HS-27A (cell line): Measurements from ENCODE around the gene PEPD.

ENCODE experiments used
- DNase-seq: peaks from one replicate; pipeline ENCODE4 v3.0.0-alpha.2; 2012; ENCODE audit warnings: low read depth, missing footprints

Gene PEPD

DNA sequence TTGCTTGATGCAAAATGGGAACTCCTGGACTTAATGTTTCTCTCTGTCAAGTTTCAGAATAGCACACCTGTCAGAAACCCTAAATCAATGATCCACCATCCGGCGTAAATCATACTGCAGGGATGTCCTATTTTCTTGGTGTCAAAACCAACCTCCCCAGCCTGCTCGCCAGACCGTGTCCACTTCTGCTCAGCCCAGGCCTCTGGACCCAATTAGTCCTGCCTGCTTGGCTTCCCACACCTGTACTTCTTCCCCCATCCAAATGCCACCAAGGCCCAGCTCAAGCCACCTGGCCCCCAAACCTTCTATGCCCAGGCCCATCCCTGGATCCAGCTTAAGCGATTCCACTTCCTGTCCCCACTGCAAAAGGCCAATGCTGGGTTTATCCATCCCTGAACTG lies 25.1 kb upstream of the PEPD start:
- no peak for DNase-seq

DNA sequence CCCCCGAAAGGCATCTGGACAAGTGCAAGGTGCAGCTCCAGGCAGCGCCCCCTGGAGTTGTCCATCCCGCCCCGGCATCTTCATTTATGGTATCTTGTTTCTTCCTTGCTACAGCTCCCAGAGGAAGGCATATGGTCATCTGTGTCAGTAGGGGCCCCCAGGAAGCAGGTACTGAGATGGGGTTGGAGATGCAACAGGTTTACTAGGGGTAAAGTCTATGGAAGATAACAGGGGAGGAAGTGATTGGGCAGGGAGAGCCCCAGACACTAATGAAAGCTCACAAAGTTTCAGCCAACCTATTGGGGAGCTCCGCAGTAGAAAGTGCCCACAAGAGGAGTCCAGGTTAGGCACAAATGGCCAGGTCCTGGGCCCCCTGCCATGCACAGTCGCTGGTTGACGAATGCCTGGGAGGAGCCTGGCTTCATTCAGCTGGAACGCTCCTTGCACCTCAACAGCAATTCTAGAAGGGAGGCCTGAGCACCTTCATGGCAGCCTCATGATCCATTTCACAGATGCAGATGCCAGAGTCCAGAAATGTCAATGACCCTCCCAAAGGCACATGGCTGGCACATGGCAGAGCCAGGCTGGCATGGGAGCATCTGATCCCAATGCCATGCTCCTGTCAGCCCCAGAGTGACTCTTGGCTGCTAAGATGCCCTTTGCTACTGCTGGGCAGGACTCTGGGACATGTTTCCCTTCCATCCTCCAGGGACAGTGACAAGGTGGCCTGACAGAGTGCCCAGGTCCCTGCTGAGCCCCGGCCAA lies 23.8 kb upstream of the PEPD start:
- no peak for DNase-seq

DNA sequence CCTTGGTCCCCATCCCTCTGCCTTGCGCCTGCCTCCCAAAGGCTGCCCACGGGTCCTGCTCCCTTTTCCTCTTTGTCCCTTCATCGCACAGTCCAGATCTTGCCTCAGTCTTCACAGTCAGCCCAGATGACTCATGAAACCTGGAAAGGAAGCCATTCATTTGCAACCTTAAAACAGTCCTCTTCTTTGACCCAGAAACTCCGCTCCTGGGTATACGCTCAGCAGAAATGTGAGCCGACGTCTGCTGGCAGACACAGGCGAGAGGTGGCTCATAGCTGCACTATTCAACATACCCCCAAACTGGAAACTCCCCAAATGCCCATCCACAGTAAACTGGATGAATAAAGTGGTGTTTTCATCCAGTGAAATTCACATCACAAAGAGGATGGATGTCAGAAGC lies 13.6 kb upstream of the PEPD start:
- DNase-seq, result no peak

DNA sequence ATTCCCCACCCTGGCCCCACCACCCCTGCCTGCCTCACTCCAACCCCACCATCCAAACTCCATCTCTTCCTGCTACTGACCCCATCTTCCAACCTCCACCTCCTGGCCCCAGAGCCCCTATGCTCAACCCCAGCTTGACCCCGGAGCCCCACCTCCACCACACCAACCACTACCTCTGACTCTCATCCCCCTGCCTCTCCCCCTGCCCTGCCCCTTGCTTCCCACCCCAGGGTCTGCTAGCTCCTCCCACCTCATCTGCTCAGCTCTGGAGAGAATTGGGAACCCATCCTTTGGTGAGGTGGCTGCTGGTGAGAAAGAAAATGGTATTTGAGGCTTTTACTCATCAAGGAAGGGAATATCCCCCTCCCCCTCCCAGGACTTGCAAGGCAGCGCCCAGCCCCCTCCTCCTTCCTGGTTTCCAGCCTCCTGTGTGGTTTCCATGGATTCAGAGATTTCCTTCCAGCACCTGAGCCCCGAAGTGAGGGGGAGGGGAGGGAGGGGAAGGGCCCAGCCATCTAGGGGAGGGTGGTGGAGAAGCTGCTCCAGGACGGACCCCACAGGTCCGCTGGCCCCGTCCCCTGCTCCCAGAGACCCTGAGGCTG lies 11.4 kb upstream of the PEPD start:
- no peak for DNase-seq

DNA sequence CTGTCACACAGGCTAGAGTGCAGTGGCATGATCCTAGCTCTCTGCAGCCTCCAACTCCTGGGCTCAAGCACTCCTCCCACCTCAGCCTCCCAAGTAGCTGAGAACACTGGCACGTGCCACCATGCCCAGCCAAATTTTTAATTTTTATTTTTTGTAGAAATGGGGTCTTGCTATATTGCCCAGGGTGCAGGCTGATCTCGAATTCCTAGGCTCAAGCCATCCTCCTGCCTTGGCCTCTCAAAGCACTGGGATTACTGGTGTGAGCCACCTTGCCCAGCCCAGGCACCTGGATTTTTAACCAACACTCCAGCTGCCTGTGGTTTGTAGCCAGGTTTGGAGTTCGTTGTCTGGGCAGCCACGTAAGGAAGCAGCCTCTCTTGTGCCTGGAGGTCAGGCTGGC lies 9.3 kb upstream of the PEPD start:
- DNase-seq, result no peak

DNA sequence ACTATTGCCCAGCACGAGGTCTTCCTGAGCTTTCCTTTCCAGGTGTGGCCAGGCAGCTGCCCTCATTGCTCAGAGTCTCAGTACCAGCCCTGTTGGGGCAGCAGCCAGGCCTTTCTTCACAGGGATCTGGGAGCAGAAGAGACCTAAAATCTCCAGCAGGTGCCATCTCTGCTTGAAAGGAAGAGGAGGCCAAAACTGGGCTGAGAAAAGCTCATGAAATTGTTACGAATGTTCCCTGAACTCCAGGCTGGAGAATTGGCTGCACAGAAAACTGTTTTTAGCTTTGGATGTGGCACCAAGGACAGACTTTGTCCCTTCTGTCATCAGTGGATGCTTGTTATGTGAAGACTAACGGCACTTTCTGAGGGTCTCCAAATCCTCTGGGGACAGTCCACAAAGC lies 8.7 kb upstream of the PEPD start:
- no peak for DNase-seq

DNA sequence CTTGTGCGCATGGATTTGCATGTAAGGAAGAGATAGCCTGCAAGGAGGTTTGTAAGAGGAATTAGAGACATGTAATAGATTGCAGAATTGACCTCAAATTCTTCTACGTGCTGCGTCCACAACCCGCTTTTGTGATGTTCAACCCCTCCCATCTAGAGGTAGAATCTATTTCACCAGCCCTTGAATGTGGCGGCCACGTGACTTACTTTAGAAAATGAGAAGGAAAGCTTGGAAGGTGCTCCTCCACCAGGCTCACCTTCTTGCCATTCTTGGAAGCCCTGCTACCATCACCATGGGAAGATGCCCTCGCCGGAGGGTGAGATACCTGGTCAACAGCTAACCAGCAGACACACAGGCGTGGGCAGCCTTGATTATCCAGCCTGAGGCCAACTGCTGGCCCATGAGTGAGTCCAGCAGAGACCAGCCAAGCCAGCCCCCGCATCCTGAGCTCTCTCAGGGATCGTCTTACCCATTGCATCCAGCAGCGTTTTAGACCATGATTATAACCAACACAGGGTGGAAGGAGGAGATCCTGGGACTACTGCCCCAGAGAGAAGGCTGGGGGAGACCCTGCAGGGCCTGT lies 7.6 kb upstream of the PEPD start:
- no peak for DNase-seq

DNA sequence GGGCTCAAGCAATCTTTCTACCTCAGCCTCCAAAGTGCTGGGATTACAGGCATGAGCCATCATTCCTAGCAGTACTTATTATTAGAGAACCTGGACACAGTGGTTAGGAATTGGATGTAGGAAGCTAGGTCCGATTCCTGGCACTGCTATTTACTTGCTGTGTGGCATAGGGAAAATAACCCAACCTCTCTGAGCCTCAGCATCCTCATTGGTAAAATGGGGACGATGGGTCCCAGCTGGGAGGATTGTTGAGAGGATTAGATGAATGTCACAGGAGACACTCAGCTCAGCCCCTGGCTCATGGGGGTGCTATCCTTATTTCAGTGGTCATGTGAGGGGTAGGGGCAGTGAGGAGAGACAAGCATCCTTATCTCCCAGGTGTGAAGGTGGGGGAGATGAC lies 6.8 kb upstream of the PEPD start:
- DNase-seq, result no peak

DNA sequence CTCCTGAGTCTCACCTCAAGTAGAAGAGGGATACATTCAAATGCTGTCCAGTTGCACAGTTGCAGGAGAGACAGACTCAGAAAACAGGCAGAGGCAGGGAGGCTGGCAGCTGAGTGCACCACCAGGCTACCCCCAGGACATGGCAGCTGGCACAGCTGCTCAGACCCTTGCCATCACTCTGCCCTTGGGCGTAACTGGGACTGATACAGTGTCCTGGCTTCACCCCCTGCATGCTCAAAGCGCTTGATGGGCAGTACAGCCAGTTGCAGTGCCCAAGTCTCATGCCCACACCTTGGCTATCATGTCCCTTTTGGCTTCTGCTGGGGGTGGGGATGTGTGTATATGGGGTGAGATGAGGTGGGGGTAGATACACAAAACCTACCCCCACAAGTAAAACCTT lies 5.5 kb upstream of the PEPD start:
- no peak for DNase-seq

DNA sequence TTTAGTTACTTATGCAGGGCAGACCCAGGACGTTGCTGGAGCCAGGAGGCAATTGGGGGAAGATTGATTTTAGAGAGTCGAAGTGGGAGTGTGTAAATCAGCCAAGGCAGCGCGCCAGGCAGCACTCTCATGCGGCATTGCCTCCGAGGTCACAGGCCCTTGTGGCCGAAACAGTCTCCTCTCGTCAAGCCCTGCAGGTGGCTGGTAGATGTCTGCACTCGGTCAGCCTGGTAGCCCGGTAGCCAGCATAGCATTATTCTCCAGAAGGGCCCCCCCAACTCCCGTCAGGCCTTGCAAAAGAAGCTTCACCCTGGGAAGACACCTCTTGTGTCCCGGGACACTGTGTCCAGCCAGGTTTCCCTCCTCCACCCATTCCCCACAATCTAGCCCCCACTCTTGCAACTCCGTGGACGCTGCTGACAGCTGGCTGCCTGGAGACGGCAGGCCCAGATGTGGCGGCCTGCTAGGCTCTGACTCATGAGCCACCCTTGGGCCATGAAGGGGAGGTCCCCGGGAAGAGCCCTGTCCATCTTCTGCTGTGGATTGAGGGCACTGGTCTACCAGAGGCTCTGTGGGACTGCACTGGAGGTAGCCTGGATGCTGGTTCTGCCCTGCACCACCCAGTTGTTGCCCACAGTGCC lies 2.6 kb upstream of the PEPD start:
- DNase-seq, result no peak

DNA sequence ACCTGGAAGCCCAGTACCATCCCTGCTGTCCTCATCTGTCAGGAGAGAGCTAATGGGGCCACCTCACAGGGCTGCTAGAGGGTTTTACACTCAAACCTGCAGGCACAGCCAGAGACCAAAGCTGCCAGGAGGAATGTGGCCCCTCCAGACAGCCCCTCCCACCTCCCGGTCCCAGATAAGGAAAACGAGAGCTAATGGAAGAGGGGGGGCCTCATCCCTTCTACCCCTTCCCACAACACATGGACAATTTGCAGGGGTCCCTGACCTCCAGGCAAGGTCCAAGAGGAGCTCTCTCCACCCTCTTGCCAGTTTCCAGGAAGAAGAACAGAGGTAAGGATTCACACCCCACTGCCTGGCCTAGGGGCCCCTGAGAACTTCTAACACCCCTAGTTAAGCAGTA lies 1.6 kb upstream of the PEPD start:
- no peak for DNase-seq

DNA sequence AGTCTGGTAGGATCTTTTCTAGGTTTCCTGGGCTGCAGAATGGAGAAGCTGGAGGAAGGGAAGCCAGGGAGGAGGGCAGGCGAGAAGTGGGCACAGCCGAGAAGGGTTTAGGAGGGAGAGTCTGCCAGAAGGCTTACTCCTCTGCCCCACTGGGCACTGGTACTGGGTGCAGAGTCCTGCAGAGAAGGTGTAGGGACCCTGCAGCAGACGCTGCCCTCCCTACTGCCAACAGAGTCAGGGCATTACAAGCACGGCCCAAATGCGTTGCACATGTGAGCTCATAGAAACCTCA lies 726 bp upstream of the PEPD start:
- DNase-seq, result no peak

DNA sequence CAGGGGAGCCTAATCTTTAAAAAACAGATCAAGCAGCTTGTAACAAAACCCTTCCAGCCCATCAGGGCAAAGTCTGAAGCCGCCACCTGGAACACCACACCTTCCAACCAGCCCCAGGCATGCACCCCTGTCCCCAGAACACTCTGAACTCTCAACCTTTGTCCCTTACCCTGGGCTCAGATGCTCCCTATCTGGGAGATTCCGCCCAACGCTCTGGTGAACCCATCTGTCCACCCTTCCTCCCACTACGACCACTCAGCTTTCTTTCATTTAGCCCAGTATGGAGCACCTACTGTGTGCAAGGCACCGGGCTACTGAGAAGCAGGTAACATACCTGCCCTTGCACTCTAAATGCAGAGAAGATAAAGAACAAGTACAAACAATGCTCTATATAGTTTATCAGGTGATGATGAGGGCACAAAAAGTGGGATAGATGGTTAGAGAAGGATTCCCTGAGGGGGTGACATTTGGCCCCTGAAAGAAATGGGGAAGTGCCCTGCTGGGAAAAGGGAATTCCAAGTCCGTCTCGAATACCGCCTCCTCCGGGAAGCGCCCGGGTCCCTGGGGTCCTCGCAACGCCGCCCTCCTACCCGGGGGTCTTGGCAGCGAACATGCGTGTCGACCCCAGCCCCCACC lies 629 bp downstream of the PEPD start:
- DNase-seq, result no peak

DNA sequence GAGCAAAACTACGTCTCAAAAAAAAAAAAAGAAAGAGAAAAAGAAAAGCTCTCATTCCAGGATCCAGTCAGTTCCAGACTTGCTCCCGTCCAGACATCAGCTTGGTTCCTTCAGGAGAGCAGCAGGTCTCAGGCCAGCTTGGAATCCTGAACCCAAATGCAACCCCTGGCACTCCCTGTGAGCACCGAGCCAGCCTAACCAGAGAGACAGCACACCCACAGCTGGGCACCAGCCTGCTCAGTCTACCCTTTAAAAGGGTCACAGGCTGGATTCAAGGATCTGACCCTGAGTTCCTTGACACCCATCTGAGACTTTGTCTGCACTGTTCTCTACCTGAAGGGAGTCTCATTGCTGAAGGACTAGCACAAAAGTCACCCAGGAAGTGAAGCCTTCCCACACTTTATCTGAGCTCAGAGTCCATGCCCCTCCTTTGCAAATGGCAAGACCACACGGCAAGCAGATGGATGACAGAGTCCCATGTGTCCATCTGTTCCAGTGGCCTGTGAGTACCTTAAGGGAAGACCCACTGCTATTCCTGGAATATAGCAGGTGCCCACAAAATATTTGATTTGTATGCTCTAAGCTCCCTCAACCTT lies 1.4 kb downstream of the PEPD start:
- DNase-seq, result no peak

DNA sequence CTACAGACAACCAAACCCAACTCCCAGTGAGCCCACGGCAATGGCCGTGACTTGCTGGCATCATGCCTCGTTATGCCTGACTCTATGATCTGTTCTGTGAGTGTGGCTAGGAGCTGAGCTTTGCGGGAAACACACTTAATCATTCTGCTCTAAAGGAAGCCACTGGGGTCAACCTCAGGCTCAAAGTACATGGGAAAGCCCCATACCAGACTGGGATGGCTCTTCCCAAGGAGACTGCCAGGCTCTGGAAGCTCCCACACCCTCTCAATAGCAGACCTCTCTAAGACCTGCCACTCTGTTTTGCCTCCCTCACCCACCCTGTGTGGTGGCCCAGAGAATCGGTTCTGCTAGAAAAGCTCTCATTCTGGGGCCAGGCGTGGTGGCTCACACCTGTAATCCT lies 2.2 kb downstream of the PEPD start:
- DNase-seq, result no peak

DNA sequence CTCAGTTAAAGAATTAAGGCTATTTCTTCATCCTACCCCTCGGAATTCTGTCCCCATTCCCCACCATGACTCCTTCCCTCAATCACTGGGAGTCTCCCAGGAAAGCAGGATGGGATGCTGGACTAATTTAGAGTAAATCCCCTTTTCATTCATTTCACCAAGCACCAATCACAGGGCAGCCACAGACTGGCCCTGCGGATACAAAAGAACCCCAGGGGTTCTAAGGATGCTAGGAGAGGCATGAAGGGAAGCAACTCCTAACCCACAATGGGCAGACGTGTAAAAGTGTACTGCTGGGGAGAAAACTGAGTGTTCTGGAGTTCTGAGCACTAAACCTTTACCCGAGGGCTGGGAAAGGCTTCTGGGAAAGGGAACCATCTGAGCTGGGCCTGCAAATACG lies 3.0 kb downstream of the PEPD start:
- DNase-seq, result no peak

DNA sequence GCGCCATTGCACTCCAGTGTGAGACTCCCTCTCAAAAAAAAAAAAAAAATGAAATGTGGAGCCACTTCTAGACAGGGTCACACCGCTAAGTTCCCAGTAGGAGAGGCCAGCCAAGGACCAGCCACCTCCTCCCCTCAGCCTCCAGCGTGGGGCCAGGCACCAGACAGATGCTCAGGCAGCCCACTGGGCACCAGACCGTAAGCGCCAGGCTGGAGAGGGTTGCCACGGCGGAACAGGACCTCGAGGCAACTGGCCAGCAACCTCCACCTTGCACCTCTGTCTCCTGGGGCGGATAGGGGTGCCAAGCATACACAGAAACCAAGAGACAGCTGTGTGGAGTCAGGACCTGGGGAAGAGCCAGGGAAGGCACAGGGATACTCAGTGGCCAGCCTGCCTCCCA lies 3.7 kb downstream of the PEPD start:
- DNase-seq, result no peak

DNA sequence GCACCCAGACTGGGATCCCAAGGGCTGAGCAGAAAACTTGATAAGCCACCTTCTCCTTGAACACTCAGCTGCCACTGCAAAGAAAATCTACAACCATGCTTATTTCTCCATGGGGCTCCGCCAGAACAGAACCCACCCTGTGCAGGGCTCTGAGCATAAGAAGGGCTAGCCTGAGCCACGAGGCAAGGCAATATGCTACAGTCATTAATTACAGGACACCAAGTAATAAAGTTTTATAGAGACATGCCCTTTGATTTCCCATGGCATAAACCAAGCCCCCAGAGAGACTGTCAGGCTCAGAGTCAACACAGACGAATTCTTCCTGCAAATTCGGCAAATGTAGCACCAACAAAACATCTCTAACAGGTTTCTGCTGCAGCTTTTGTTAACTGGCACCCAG lies 5.7 kb downstream of the PEPD start:
- no peak for DNase-seq

DNA sequence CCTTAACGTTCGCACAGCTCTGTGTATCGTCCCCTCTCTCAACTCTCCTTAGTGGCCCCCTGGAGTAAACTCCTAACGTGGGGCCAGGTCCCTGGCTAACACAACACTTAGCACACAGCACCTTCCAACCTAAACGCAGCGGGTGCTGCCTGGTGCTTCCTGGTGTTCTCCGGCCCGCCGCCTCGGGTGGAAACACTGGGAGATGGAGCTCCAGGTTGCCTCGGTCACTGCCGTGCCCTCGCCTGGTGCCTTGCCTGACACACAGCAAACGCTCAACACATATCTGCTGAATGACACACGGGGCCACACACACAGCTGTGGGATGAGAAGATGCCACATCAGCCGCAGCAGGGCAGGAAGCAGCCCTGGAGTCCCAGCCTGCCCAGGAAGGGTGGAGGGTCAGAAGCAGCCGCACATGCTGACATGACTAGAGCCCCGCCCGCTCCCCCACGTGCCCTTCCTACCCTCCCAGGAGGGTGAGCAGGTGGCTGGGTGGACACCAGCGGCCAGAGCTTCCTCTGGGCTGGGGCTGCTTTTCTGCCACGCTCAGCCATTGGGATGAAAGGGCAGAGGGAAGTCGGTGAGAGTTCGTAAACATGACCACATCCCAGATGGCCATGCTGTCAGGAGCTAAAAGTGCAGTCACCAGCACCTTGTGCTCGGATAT lies 6.6 kb downstream of the PEPD start:
- DNase-seq, result no peak

DNA sequence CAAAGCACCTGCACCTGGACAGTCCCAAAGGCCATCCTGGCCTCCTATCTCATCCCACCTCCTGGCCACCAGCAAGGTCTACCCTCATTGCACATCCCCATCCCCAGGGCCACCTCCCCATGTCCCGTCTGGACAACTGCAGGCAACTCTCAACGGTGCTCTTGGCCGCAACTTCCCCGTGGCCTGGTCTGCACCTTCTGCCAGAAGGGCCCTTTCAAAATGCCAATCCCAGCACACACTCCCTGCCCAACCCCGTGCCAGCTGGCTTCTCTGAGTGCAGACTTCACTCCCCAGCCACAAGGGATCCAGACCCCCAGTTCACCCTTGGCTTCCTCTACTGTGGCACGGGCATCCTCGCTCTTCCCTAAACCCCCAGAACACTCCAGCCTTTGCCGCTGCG lies 8.2 kb downstream of the PEPD start:
- no peak for DNase-seq

DNA sequence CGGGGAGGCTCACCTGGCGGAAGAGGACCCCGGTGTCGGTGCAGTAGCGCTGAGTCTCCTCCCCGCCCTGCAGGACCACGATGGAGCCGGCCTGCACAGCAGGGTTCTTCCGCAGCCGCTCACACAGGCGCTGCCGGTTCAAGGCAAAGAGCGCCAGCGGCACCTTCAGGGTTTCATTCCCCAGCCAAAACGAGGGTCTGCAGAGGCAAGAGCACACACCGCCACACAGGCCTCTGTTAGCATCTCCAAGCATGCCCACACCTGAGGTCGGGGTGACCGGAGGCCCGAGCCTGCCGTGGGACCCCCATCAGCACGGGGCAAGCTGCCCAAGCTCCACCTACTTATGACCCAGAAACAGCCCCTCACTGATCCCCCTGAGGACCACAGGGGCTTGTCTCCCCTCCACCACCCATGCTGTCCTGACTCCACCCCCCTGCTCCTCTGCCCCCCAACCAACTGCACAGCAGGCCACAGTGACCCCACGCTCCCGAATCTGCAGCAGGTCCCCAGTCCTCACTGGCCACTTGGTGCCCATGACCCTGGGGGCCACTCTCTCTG lies 8.9 kb downstream of the PEPD start:
- DNase-seq, result no peak

DNA sequence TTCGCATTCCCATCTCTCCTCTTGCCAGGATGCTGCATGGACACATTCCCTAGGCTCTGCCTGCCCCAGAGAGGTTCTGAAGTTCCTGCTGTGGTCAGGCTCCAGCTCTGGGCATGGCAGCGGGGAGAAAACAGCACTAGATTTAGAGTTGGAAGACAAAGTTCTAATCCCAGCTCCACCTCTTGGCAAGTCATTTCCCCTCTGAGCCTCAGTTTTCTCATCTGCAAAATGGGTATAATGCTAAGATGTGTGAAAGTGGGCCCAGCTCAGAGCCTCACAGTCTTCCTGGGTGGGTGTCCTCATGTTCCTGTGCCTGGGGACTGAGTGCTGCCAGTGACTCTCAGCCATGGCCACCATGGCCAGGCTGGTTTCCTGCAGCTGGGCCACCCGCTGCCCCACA lies 9.6 kb downstream of the PEPD start:
- DNase-seq, result no peak
